ENCODE results near the gene LRRC42.

DNA sequence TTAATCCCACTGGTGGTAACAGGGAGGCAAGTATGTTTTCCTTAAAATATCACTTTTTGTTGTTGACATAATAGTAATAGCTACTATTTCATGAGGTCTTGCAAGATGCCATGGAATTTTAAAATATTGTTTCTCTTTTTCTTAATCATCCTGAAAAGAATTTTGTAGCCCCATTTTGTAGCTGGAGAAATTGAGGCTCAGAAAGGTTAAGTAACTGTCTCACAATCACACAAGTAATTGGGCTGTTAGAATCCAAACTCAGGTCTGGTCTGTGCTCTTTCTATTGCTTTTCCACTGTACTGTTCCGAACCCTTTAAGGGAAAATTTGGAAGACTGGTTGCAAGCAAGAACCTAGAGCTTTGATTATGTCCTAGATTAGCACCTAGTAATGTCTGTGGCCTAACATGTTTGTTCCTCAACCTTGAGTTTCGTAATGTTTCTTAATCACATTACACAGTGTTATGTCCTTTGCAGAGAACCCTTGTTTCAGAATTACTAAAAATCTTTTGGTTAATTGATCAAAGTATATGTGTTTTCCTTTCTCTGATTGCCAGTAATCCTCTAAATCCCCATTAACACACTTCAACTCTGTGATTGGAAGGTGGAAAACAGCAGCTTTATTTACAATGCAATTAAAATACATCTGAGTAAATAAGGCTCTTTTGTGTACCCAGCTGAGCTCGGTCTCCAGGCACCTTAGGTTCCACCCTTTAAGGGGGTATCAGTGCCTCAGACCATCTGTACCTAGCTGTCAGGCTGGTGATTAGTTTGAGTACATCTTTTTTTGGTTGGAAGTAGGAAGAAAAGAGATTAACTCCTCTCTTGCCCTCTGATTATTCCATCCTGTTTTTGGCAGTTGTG is 10.4 kb downstream of the LRRC42 start:
- TF ChIP-seq POLR2A (IDR thresholded peaks at IDR 0.05) (no peak), CTCF (IDR thresholded peaks at IDR 0.05) (no peak)

All from breast epithelium (tissue), 3 donors.